ENCODE results near the gene CLDND2. TPM values are rescaled to one million over a fixed set of nuclear protein-coding genes. Genes with fewer than 3 reads are reported as not detected.
A peak's percentile ranks its signal among the peaks of the same experiment; 100 is the strongest.
"Not testable (repeated sequence)": the region's sequence is repeated elsewhere in the genome, so short reads cannot be mapped to it uniquely, and the experiment has no call there.

CLDND2 gene
- total RNA-seq, 1 donor from 2014 or later = not detected

DNA sequence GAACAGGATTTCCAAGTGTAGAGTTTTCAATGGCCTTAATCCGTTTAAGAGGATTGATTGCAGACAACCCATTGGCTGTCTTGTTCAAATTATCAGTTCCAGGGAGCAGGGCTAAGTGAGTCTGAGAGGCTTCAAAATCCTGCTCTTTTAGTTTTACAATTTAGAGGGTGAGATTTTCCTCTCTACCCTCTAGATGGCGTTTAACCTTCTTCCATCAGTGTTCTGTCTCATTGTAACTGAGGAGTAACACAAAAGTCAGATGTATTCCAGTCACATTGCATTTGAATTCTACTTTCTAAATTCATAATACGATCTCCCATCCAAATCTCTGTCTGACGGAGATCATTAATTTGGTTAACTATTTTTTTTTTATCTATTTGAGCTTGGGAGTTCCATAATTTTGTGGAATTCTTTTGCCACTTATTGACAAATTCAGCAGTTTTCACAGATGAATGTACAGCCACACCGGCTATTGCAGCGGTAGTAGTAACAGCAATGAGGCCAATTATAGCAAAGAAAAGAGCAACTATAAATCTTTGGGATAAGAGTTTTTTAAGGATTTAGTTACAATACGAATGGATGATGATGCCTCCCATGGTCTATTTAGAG is 29.4 kb upstream of the CLDND2 start:
- DNase-seq (ENCODE audit: extremely low spot score, unreplicated experiment) = no peak
- Mint-ChIP-seq H3K27me3 (ENCODE audit: unreplicated experiment) (no peaks in the 10 kb centered on the region), H3K27ac (ENCODE audit: unreplicated experiment) (no peak overlapping the region), H3K4me1 (ENCODE audit: unreplicated experiment) (peaks cover 15% of the 10 kb centered on the region), H3K4me3 (ENCODE audit: unreplicated experiment) (no peak overlapping the region), H3K9me3 (ENCODE audit: unreplicated experiment) (peaks cover 11% of the 10 kb centered on the region), H3K36me3 (ENCODE audit: unreplicated experiment) (no peaks in the 10 kb centered on the region)
- TF ChIP-seq, protein P1, sequence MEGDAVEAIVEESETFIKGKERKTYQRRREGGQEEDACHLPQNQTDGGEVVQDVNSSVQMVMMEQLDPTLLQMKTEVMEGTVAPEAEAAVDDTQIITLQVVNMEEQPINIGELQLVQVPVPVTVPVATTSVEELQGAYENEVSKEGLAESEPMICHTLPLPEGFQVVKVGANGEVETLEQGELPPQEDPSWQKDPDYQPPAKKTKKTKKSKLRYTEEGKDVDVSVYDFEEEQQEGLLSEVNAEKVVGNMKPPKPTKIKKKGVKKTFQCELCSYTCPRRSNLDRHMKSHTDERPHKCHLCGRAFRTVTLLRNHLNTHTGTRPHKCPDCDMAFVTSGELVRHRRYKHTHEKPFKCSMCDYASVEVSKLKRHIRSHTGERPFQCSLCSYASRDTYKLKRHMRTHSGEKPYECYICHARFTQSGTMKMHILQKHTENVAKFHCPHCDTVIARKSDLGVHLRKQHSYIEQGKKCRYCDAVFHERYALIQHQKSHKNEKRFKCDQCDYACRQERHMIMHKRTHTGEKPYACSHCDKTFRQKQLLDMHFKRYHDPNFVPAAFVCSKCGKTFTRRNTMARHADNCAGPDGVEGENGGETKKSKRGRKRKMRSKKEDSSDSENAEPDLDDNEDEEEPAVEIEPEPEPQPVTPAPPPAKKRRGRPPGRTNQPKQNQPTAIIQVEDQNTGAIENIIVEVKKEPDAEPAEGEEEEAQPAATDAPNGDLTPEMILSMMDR (IDR thresholded peaks at IDR 0.05) = peak; percentile 59

GRCh38 chr19:51397453-51397852 is 28.6 kb upstream of the CLDND2 start:
- H3K4me3 Mint-ChIP-seq (ENCODE audit: unreplicated experiment); H3K27me3 Mint-ChIP-seq (ENCODE audit: unreplicated experiment); DNase-seq (ENCODE audit: extremely low spot score, unreplicated experiment); H3K27ac Mint-ChIP-seq (ENCODE audit: unreplicated experiment); H3K36me3 Mint-ChIP-seq (ENCODE audit: unreplicated experiment): not testable (repeated sequence)
- peaks cover 15% of the 10 kb centered on the region for H3K4me1 Mint-ChIP-seq (ENCODE audit: unreplicated experiment)
- peaks cover 11% of the 10 kb centered on the region for H3K9me3 Mint-ChIP-seq (ENCODE audit: unreplicated experiment)

DNA sequence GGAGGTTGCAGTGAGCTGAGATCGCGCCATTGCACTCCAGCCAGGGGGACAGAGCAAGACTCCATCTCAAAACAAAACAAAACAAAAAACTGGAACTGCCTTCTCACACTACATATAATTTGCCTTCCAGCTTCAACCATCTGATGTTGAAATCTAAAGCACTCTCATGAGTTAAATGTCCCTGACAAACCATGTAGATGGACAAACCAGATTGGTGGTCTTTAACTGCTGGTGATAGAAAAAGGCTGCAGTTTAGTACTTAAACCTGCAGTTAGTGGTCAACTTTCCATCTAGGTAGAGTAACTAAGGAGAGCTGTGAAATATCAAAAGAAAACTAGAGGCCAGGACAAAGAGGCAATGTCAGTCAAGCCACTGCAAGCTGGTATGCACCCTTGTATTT is 27.4 kb upstream of the CLDND2 start:
- DNase-seq (ENCODE audit: extremely low spot score, unreplicated experiment) = no peak
- Mint-ChIP-seq H3K9me3 (ENCODE audit: unreplicated experiment) (peaks cover 3% of the 10 kb centered on the region), H3K27ac (ENCODE audit: unreplicated experiment) (no peak overlapping the region), H3K36me3 (ENCODE audit: unreplicated experiment) (no peaks in the 10 kb centered on the region), H3K27me3 (ENCODE audit: unreplicated experiment) (no peaks in the 10 kb centered on the region), H3K4me1 (ENCODE audit: unreplicated experiment) (peaks cover 15% of the 10 kb centered on the region), H3K4me3 (ENCODE audit: unreplicated experiment) (no peak overlapping the region)
- TF ChIP-seq, protein P1 (IDR thresholded peaks at IDR 0.05) = no peak

DNA sequence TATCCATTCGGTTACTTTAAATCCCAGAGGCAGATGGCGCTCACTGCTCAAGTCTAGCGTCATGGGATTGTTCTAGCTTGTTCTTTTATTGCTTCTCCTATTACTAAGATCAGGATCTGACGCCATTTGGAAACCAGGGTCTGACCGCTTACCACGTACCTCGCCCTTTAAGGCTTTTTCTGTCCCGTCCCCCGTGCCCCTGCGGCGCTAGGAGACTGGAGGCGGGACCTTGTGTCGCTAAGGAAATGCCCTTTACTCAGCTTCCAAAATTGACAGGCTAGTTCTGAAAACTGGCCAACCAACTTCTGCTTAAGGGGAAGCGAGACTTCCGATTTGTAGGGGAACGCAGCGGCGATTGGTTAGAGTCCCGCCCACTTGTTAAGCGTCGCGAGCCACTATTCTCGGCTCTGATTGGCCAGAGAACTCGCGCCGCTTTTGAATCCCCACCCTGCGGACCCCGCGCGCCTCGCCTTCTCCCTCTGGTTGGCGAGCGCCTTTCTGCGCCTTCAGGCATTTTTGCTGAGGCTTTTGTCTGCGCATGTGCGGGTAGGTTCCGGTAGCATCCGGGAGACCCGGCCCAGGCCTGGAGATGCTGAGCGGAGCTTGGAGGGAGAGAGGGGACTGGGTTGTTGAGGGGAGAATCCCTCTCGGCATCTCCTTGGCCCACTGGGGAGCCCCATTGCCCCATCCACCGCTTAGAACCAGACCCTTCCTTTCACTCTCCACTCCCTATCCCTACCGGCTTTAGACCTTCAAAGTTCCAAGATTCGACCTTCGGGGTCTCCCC is 25.4 kb upstream of the CLDND2 start:
- no peaks in the 10 kb centered on the region for H3K36me3 Mint-ChIP-seq (ENCODE audit: unreplicated experiment)
- H3K27me3 Mint-ChIP-seq (ENCODE audit: unreplicated experiment) = no peaks in the 10 kb centered on the region
- peaks cover 15% of the 10 kb centered on the region for H3K4me1 Mint-ChIP-seq (ENCODE audit: unreplicated experiment)
- peak overlapping the region; percentile 89 for H3K27ac Mint-ChIP-seq (ENCODE audit: unreplicated experiment)
- H3K9me3 Mint-ChIP-seq (ENCODE audit: unreplicated experiment) = no peaks in the 10 kb centered on the region
- TF ChIP-seq, protein P1 (IDR thresholded peaks at IDR 0.05) = peak; percentile 37
- peak; percentile 94 for DNase-seq (ENCODE audit: extremely low spot score, unreplicated experiment)
- peak overlapping the region; percentile 74 for H3K4me3 Mint-ChIP-seq (ENCODE audit: unreplicated experiment)

DNA sequence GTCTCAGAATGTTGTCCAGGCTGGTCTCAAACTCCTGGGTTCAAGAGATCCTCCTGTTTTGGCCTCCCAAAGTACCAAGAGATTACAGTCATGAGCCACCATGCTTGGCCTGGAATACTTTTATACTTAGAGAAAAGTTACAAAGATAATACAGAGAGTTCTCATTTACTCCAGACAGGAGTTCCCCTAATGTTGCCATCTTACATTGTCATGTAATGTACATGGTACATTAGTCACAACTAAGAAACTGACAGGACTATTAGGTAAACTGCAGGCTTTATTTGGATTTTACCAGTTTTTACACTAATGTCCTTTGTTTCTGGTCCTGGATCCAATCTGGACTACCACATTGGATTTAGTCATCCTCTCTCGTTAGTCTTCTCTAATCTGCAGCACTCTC is 23.9 kb upstream of the CLDND2 start:
- TF ChIP-seq, protein P1 (IDR thresholded peaks at IDR 0.05) = no peak
- H3K4me1 Mint-ChIP-seq (ENCODE audit: unreplicated experiment) = peaks cover 15% of the 10 kb centered on the region
- H3K27ac Mint-ChIP-seq (ENCODE audit: unreplicated experiment) = no peak overlapping the region
- no peaks in the 10 kb centered on the region for H3K9me3 Mint-ChIP-seq (ENCODE audit: unreplicated experiment)
- no peaks in the 10 kb centered on the region for H3K36me3 Mint-ChIP-seq (ENCODE audit: unreplicated experiment)
- H3K4me3 Mint-ChIP-seq (ENCODE audit: unreplicated experiment) = no peak overlapping the region
- H3K27me3 Mint-ChIP-seq (ENCODE audit: unreplicated experiment) = no peaks in the 10 kb centered on the region
- no peak for DNase-seq (ENCODE audit: extremely low spot score, unreplicated experiment)

Measured in osteocyte (in vitro differentiated cells).